Measurements from ENCODE around the gene SULT1A3. TPM values are rescaled to one million over a fixed set of nuclear protein-coding genes. Genes with fewer than 3 reads are reported as not detected.
"Not testable (repeated sequence)": the region's sequence is repeated elsewhere in the genome, so short reads cannot be mapped to it uniquely, and the experiment has no call there.

SULT1A3 gene
- total RNA-seq, 3 donors from 2014 or later: 37.1 to 96.5 (median 66.7) TPM

DNA sequence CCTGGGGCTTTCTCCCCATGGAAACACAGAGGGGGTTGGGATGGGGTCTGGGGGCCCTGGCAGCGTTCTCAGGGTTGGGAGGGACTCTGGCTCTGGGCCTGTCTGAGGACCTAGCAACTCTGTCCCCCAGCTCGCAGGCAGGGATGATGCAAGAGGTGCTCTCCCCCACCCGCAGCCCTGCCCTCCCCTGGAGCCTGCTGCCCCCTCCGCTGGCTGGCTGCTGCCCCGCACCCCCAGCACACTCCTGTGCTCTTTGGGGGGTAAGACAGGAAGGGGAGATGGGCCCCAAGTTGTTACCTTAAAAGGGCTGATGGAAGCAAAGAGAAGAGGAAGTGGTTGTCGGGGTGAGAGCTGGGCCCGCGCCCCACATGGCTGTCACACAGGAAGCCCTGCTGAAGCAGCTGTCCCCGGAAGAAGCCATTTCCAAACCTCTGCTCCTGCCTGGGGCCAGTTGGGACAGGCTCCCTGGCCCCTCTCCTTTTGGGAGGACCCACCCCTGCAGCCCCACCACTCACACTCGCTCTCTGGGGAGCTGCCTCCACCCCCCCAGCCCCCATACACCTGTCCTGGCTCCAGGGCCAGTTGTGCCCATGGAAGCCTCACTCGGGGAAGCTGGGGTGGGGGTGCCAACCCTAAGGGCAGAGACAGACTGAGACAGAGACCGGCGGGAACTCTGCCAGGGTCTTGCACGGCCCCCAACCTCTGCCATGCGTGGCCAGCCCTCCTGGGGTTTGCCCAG lies 13.2 kb upstream of the SULT1A3 start:
- intact Hi-C loops (cut with DNase I, micrococcal nuclease): no loop called here
- DNase-seq: peak; percentile 65 to 91 (median 75)
- TF ChIP-seq, protein P1, sequence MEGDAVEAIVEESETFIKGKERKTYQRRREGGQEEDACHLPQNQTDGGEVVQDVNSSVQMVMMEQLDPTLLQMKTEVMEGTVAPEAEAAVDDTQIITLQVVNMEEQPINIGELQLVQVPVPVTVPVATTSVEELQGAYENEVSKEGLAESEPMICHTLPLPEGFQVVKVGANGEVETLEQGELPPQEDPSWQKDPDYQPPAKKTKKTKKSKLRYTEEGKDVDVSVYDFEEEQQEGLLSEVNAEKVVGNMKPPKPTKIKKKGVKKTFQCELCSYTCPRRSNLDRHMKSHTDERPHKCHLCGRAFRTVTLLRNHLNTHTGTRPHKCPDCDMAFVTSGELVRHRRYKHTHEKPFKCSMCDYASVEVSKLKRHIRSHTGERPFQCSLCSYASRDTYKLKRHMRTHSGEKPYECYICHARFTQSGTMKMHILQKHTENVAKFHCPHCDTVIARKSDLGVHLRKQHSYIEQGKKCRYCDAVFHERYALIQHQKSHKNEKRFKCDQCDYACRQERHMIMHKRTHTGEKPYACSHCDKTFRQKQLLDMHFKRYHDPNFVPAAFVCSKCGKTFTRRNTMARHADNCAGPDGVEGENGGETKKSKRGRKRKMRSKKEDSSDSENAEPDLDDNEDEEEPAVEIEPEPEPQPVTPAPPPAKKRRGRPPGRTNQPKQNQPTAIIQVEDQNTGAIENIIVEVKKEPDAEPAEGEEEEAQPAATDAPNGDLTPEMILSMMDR (IDR thresholded peaks at IDR 0.05): no peak
- no peaks in the 10 kb centered on the region for H3K9me3 ChIP-seq
- ATAC-seq: peak; percentile 52
- H3K4me3 ChIP-seq: no peak overlapping the region
- no peaks in the 10 kb centered on the region for H3K36me3 ChIP-seq (ENCODE audit: low read depth)
- peaks cover 5% of the 10 kb centered on the region for H3K4me1 ChIP-seq (ENCODE audit: low read depth)

DNA sequence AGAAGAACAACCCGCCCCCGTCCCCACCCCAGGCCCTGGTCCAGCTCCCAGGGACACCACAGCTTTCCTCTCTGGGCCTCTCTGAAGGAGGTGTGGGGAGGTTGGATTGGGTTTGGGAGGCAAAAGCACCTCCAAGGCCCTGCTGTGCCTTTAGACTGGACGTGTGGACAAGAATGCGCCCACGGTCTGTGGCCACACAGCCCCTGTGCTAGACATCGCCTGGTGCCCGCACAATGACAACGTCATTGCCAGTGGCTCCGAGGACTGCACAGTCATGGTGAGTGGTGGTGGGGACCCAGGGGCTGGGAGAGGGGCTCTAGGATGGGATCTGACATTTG lies 12.6 kb upstream of the SULT1A3 start:
- Histone ChIP-seq H3K9me3 (no peaks in the 10 kb centered on the region), H3K36me3 (ENCODE audit: low read depth) (no peaks in the 10 kb centered on the region), H3K4me3 (no peak overlapping the region), H3K4me1 (ENCODE audit: low read depth) (peaks cover 5% of the 10 kb centered on the region)
- DNase-seq (peak in 1 of 3 donors; percentile 59), ATAC-seq (no peak)
- intact Hi-C loops (cut with DNase I, micrococcal nuclease): no loop called here
- TF ChIP-seq, protein P1 (IDR thresholded peaks at IDR 0.05): no peak

DNA sequence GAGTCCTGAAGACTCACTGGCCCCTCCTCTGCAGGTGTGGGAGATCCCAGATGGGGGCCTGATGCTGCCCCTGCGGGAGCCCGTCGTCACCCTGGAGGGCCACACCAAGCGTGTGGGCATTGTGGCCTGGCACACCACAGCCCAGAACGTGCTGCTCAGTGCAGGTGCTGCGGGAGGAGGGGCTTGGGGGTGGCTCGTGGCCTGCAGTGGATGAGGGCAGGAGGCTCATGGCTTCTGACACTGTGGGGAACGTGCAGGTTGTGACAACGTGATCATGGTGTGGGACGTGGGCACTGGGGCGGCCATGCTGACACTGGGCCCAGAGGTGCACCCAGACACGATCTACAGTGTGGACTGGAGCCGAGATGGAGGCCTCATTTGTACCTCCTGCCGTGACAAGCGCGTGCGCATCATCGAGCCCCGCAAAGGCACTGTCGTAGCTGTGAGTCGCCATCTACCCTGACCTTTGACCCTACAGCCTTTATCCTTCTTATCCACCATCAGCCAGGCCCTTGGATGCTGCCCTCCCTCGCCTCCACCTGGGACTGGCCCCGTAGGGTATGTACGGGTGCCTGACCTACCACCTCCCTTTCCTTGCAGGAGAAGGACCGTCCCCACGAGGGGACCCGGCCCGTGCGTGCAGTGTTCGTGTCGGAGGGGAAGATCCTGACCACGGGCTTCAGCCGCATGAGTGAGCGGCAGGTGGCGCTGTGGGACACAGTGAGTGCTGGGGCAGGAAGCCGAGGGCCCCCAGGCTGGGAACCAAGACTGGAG lies 12.1 kb upstream of the SULT1A3 start:
- no peaks in the 10 kb centered on the region for H3K36me3 ChIP-seq (ENCODE audit: low read depth)
- DNase-seq (peak; percentile 88 to 92 (median 92)), ATAC-seq (peak; percentile 48)
- intact Hi-C loops (cut with DNase I, micrococcal nuclease): no loop called here
- H3K4me3 ChIP-seq: no peak overlapping the region
- H3K9me3 ChIP-seq: no peaks in the 10 kb centered on the region
- peaks cover 5% of the 10 kb centered on the region for H3K4me1 ChIP-seq (ENCODE audit: low read depth)
- TF ChIP-seq, protein P1 (IDR thresholded peaks at IDR 0.05): peak; percentile 70

DNA sequence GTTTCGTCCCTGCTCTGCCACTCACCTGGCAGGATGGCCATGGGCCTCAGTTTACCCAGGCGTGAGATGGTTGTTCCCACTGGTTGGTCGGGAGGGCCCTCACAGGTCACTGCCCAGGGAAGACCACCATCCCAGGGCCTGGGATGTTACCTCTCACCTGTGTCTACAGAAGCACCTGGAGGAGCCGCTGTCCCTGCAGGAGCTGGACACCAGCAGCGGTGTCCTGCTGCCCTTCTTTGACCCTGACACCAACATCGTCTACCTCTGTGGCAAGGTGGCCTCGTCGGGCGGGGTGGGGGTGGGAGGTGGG lies 11.5 kb upstream of the SULT1A3 start:
- DNase-seq (no peak), ATAC-seq (no peak)
- TF ChIP-seq, protein P1 (IDR thresholded peaks at IDR 0.05): no peak
- no peaks in the 10 kb centered on the region for H3K36me3 ChIP-seq (ENCODE audit: low read depth)
- intact Hi-C loops (cut with DNase I, micrococcal nuclease): no loop called here
- H3K9me3 ChIP-seq: no peaks in the 10 kb centered on the region
- peaks cover 5% of the 10 kb centered on the region for H3K4me1 ChIP-seq (ENCODE audit: low read depth)
- H3K4me3 ChIP-seq: no peak overlapping the region

DNA sequence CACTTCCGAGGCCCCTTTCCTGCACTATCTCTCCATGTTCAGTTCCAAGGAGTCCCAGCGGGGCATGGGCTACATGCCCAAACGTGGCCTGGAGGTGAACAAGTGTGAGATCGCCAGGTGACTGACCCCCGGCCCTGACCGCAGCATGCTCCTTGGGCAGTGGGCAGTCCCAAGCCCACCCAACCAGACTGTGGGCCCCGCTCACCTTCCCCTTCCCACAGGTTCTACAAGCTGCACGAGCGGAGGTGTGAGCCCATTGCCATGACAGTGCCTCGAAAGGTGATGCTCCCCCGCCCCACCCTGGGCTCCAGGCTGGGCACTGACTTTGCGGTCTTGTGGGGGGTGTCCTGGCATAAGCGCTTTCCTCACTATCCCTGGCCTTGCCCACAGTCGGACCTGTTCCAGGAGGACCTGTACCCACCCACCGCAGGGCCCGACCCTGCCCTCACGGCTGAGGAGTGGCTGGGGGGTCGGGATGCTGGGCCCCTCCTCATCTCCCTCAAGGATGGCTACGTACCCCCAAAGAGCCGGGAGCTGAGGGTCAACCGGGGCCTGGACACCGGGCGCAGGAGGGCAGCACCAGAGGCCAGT lies 11.0 kb upstream of the SULT1A3 start:
- Histone ChIP-seq H3K36me3 (ENCODE audit: low read depth) (no peaks in the 10 kb centered on the region), H3K4me3 (no peak overlapping the region), H3K9me3 (no peaks in the 10 kb centered on the region), H3K4me1 (ENCODE audit: low read depth) (peaks cover 5% of the 10 kb centered on the region)
- TF ChIP-seq, protein P1 (IDR thresholded peaks at IDR 0.05): no peak
- intact Hi-C loops (cut with DNase I, micrococcal nuclease): no loop called here
- ATAC-seq: no peak
- peak; percentile 16 to 65 (median 37) for DNase-seq

DNA sequence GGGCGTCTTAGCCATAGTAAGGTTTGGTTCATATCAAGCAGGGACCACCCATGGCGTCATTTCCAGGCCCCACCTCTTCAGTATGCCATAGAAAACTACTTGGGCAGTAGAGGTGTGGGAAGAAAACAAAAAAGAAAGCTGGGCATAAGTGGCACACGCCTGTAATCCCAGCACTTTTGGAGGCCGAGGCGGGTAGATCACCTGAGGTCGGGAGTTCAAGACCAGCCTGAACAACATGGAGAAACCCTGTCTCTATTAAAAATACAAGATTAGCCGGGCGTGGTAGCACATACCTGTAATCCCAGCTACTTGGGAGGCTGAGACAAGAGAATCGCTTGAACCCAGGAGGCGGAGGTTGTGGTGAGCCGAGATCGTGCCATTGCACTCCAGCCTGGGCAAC lies 7.9 kb upstream of the SULT1A3 start:
- peak in 1 of 3 donors; percentile 31 for DNase-seq

DNA sequence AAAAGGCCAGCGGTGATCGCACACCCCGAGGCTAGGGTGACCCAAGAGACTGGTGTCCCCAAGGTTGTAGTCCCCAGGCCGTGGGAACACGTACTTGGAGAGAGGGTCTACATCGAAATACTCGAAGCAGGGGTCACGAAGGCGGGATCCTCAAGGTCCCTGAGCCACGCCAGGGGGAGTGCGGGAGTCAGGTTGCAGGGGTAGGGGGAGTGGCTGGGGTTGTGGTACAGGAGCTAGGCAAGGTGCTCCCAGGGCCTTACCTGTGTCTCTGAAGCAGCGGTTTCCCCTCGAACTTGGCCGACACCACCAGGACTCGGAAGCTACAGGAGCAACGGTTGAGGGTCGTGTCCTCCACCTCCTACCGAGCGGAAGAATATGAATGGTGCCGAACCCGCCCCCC lies 6.0 kb upstream of the SULT1A3 start:
- intact Hi-C loops (cut with DNase I, micrococcal nuclease); H3K9me3 ChIP-seq; H3K4me3 ChIP-seq; H3K36me3 ChIP-seq (ENCODE audit: low read depth); DNase-seq; H3K4me1 ChIP-seq (ENCODE audit: low read depth): not testable (repeated sequence)
- peak; percentile 46 for ATAC-seq

More for the DNA sequence above, 7.9 kb upstream of the SULT1A3 start:
- H3K4me3 ChIP-seq; H3K9me3 ChIP-seq; H3K4me1 ChIP-seq (ENCODE audit: low read depth); intact Hi-C loops (cut with DNase I, micrococcal nuclease); ATAC-seq; H3K36me3 ChIP-seq (ENCODE audit: low read depth): not testable (repeated sequence)

DNA sequence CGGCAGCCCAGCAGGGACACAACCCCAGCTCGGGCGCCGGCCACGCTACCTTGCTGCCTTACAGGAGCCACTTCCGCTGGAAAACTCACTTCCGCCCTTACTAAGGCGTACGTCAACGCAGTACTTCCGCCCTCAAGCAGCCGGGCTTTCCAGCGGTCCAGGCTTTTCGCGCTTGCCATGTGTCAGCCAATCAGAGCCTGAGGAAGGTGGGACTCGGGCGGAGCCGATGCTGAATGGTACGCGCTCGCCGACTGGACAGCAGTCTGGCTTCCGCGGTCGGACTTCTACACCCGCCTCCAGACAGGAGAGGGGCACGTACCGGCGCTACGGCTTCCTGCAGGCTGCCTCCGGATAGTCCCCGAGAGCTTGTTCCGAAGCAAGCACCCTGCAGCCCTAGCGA lies 5.4 kb upstream of the SULT1A3 start, which contains the start of the genes BOLA2B and SLX1A:
Gene BOLA2B, minus strand, starts transcription at position 52 of the 400 bp plus-strand sequence. CDS start 71 bp downstream, outside the sequence.
Gene SLX1A, plus strand, starts transcription at position 261 of the 400 bp plus-strand sequence. CDS start 210 bp downstream, outside the sequence.
- DNase-seq; H3K36me3 ChIP-seq (ENCODE audit: low read depth); H3K9me3 ChIP-seq; H3K4me3 ChIP-seq; H3K4me1 ChIP-seq (ENCODE audit: low read depth); intact Hi-C loops (cut with DNase I, micrococcal nuclease): not testable (repeated sequence)
- peak; percentile 90 for ATAC-seq
